Glutamatergic neuron (in vitro differentiated cells): ENCODE measurements around the gene UCN2. TPM values are rescaled to one million over a fixed set of nuclear protein-coding genes. Genes with fewer than 3 reads are reported as not detected.

ENCODE experiments used
- DNase-seq: peaks from one replicate; pipeline ENCODE4 v3.0.0; 2022
- H3K27ac Mint-ChIP-seq: one replicate; pipeline ENCODE4 v1.8.0; 2020; ENCODE audit warnings: mild to moderate bottlenecking, mixed read lengths, inconsistent platforms; ENCODE audit not compliant: unreplicated experiment
- H3K27me3 Mint-ChIP-seq: one replicate; pipeline ENCODE4 v1.8.0; 2020; ENCODE audit warnings: mild to moderate bottlenecking, moderate library complexity, mixed read lengths, inconsistent platforms; ENCODE audit not compliant: unreplicated experiment
- H3K36me3 Mint-ChIP-seq: one replicate; pipeline ENCODE4 v1.8.0; 2020; ENCODE audit warnings: mild to moderate bottlenecking, mixed read lengths, inconsistent platforms; ENCODE audit not compliant: unreplicated experiment
- H3K4me1 Mint-ChIP-seq: one replicate; pipeline ENCODE4 v1.8.0; 2020; ENCODE audit warnings: mild to moderate bottlenecking, low read depth, mixed read lengths, inconsistent platforms; ENCODE audit not compliant: unreplicated experiment
- H3K4me3 Mint-ChIP-seq: one replicate; pipeline ENCODE4 v1.8.0; 2020; ENCODE audit warnings: mild to moderate bottlenecking, mixed read lengths, inconsistent platforms; ENCODE audit not compliant: unreplicated experiment
- H3K9me3 Mint-ChIP-seq: one replicate; pipeline ENCODE4 v1.8.0; 2020; ENCODE audit warnings: mild to moderate bottlenecking, moderate library complexity, mixed read lengths, inconsistent platforms; ENCODE audit not compliant: unreplicated experiment
- CTCF ChIP-seq: fragments of 200-600 bp; sonication (generic); IDR thresholded peaks from one replicate; pipeline ENCODE4 v1.5.0; 2021; ENCODE audit not compliant: partially characterized antibody, unreplicated experiment
- total RNA-seq: library from RNA; stranded (reverse); fragmentation: NEBNext Ultra II Directional; extraction: Animal tissue kit (Norgen Biotek cat#: 25700); gene quantifications from one replicate; pipeline ENCODE4 v1.2.1, GENCODE V29; 2021; ENCODE audit not compliant: unreplicated experiment

The UCN2 gene
- total RNA-seq, 1 donor from 2014 or later = 4.3 TPM

- Mint-ChIP-seq H3K27me3 (peaks cover 2% of the 10 kb centered on the region), H3K27ac (no peak overlapping the region), H3K4me3 (no peak overlapping the region), H3K4me1 (no peaks in the 10 kb centered on the region), H3K9me3 (peaks cover 2% of the 10 kb centered on the region), H3K36me3 (no peaks in the 10 kb centered on the region)
- no peak for TF ChIP-seq CTCF
- DNase-seq = no peak
These were observed 10.5 kb upstream of the UCN2 start for GRCh38 chr3:48573973-48574585.

GRCh38 chr3:48572517-48572916 lies 8.9 kb upstream of the UCN2 start:
- no peak for DNase-seq
- peaks cover 5% of the 10 kb centered on the region for H3K27me3 Mint-ChIP-seq
- H3K27ac Mint-ChIP-seq = no peak overlapping the region
- H3K4me1 Mint-ChIP-seq = no peaks in the 10 kb centered on the region
- H3K9me3 Mint-ChIP-seq = peaks cover 4% of the 10 kb centered on the region
- TF ChIP-seq CTCF = no peak
- no peaks in the 10 kb centered on the region for H3K36me3 Mint-ChIP-seq
- H3K4me3 Mint-ChIP-seq = no peak overlapping the region

GRCh38 chr3:48571938-48572337 lies 8.4 kb upstream of the UCN2 start:
- no peak overlapping the region for H3K4me3 Mint-ChIP-seq
- H3K9me3 Mint-ChIP-seq = peaks cover 6% of the 10 kb centered on the region
- H3K27me3 Mint-ChIP-seq = peaks cover 8% of the 10 kb centered on the region
- no peak for DNase-seq
- TF ChIP-seq CTCF = no peak
- peaks cover 3% of the 10 kb centered on the region for H3K4me1 Mint-ChIP-seq
- no peaks in the 10 kb centered on the region for H3K36me3 Mint-ChIP-seq
- H3K27ac Mint-ChIP-seq = no peak overlapping the region

- Mint-ChIP-seq H3K9me3 (peaks cover 9% of the 10 kb centered on the region), H3K4me1 (peaks cover 6% of the 10 kb centered on the region), H3K36me3 (no peaks in the 10 kb centered on the region), H3K27ac (no peak overlapping the region), H3K4me3 (no peak overlapping the region), H3K27me3 (peaks cover 14% of the 10 kb centered on the region)
- TF ChIP-seq CTCF = no peak
- no peak for DNase-seq
These were observed 6.3 kb upstream of the UCN2 start for GRCh38 chr3:48569808-48570450.

- no peaks in the 10 kb centered on the region for H3K36me3 Mint-ChIP-seq
These were observed 5.8 kb upstream of the UCN2 start for GRCh38 chr3:48569400-48569799.

More at GRCh38 chr3:48569400-48569799, 5.8 kb upstream of the UCN2 start:
- Mint-ChIP-seq H3K27ac (no peak overlapping the region), H3K4me3 (no peak overlapping the region), H3K9me3 (peaks cover 9% of the 10 kb centered on the region), H3K27me3 (peaks cover 14% of the 10 kb centered on the region), H3K4me1 (peaks cover 6% of the 10 kb centered on the region)
- DNase-seq = no peak
- no peak for TF ChIP-seq CTCF
